GM08714 (cell line): ENCODE results near the gene FRMD4B.

Experiments used
- H3K4me3 ChIP-seq: fragments of 200-500 bp; sonication (Bioruptor generic); 2 replicates; pipeline ENCODE4 v1.5.1; 2014; ENCODE audit warnings: mild to moderate bottlenecking, low read length, inconsistent platforms
- ZNF274 ChIP-seq: IDR thresholded peaks from 2 replicates; pipeline ENCODE4 v1.6.1; 2012; ENCODE audit warnings: mild to moderate bottlenecking, low read depth, low read length

FRMD4B gene

DNA sequence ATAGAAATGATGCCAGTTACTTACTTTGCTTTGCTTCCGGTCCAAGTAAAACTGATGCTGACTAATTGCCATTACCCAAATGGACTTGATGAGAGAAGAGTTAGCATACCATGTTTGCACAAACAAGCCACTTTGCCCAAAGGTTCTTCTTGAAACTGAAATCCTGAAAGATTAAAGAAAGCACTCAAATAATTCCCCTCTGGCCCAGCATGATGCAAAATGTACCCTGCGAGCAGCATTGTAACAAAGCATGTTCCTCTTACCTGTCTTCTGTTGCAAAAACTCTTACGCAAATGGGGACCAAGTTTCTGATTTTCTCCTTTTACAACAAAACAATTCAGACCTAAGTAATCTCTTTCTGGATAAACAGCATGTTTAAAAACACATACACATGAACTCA is 189.0 kb downstream of the FRMD4B start:
- H3K4me3 ChIP-seq = no peak overlapping the region
- TF ChIP-seq ZNF274 = no peak

DNA sequence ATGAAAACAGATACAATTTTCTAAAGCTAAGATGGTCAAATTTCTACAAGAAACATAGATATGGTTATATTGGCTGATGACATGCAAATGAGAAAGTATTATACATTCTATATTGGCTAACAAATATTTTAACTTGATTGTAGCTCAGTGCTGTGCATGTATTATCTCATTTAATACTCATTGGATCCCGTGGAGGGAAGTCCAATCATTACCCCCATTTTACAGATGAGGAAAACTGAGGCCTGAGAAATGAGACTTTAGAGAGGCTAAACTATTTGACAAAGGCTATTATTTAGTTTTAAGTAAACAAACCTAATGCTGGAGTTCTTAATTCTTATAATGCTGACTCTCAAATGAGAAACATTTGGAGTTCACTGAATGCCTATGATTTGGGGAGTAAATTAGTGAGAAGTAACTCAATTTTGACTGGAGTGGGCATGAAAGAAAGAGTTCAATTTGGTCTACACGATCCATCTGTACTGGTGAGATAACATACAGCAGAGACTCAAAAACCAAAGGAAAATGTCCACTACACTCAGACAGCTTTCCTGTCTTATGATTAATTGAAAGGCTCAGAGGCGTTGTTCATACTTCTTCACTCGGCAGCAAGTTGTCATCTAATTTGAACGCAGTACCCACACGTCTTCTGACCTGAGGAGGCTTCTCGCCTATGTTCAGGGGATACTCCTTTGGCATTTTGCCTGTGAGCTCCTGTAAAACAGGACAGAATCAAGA is 191.3 kb downstream of the FRMD4B start:
- no peak overlapping the region for H3K4me3 ChIP-seq
- TF ChIP-seq ZNF274 = no peak

DNA sequence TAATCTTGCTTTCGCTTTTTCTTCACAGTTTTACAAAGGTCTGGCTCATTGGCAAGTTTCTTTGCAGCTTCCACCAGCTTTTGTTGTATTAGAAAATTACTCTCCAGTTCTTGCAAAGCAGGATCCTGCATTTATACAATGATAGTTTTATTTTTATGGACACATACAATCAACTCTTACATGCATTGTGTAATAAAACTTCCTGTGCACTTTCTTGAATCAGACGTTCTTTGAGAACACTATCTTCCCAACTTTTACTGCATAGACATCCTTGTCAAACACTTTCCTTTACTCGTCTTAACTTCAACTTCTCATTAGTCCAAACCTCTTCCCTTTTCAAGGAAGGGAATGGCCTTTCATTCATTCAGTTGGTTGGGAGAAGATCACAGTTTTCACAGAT is 192.1 kb downstream of the FRMD4B start:
- TF ChIP-seq ZNF274 = no peak
- H3K4me3 ChIP-seq = no peak overlapping the region

DNA sequence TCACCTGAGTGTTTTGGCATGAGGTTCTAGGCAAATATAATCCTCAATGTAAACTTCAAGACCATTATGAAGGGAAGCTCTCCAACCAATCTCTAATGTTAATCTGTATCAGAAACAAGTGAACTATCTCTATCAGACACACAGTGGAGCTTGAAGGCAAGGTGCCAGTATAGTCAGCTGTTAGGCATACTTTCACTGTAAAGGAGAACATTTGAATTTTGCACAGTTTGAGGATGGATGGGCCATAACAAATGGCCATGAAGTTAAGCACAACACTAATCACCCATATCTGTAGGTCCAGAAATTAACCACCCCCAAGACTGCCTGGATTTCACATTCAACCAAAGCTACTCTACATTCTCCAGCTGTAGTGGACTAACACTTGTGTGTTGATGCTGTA is 194.4 kb downstream of the FRMD4B start:
- TF ChIP-seq ZNF274 = no peak
- H3K4me3 ChIP-seq = no peak overlapping the region

DNA sequence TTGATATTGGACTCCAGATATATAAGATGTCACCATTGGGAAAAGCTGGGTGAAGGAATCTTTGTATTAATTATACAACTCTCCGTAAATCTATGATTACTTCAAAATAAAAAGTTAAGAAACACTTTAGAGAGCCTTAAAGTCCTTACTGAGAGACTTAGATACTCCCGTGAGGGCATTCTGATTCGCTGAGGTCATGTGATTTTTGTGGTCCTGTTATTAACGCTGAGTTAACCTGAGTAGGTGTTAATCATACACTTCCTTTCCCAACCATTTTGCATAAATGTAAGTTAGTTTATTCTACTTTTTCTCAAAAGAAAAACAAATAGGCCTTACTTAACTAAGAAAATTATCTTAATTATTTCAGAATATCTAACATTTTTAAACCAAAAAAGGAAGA is 196.4 kb downstream of the FRMD4B start:
- no peak for TF ChIP-seq ZNF274
- no peak overlapping the region for H3K4me3 ChIP-seq

DNA sequence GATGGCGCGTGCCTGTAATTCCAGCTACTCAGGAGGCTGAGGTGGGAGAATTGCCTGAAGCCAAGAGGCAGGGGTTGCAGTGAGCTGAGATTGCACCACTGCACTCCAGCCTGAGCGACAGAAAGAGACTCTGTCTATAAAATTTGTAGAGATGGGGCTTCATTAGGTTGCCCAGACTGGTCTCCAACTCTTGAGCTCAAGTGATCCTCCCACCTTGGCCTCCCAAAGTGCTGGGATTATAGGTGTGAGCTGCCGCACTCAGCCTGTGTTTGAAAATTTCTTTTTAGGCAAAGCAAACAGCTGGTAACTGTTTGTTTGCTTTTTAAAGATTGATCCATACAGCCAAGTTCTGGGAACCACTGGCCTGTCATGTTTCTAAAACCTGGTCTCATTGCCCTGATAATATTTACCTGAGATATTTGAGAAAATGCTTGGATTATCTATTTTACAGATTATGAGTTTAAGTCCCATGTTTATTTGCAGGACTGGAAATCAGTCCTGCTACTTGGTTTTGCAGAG is 199.3 kb downstream of the FRMD4B start:
- no peak overlapping the region for H3K4me3 ChIP-seq
- no peak for TF ChIP-seq ZNF274

DNA sequence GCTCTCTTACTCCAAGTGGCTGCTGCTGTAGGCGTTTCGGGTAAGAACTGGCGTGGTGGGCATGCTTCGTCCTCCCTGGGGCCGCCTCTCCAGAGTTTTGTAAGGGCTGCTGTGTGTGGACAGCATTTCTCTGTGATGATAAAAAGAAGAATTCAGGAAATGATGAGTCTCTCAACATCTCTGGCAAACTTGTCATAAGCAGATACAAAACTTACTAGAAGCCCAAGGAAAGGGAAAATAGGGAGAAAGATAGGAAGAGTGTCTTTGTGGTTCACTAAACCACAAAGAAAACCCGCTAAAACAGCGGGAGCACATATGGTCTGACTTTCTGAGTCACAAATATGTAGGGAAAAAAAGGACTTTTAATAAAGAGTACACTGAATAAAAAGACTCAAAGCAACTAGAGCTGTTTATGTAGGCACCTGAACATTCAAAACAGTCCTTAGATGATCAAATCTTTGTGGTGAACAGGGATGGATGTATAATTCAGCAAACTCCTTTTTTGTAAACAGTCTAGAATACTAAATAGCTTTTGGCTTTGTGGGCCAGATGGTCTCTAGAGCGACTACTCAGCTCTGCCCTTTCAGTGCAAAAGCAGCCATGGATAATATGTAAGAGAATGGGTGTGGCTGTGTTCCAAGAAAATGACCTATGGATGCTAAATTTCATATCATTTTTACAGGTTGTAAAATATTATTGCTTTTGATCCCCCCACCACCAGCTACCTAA is 203.1 kb downstream of the FRMD4B start:
- no peak overlapping the region for H3K4me3 ChIP-seq
- no peak for TF ChIP-seq ZNF274

DNA sequence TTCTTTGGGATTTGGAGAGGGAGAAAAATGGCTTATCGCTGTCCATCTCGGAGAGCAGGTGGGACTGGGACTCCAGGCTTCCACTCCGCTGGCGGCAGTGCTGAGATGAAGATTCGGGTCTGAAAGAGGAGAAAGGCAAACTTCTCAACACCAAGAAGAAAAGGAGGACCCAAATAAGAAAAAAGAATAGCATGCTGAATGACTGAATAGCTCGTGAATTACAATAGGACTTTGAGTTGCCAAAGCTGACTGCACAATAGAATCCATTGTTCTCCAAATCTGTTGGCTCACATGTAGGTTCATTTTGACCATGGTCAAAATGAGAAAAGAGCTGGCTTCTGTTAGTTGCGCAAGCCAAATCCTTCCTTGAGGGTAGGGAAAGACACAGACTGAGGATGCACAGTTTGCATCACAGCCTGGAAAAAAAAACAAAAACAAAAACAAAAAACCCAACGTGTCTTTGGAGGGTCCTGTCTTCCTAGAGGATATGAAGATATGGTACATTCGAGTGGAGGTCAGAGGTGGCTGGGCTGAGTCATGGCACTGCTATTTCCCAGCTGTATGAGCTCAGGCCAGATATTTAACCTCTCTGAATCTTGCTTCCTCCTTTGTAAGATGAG is 204.2 kb downstream of the FRMD4B start:
- no peak for TF ChIP-seq ZNF274
- H3K4me3 ChIP-seq = no peak overlapping the region

DNA sequence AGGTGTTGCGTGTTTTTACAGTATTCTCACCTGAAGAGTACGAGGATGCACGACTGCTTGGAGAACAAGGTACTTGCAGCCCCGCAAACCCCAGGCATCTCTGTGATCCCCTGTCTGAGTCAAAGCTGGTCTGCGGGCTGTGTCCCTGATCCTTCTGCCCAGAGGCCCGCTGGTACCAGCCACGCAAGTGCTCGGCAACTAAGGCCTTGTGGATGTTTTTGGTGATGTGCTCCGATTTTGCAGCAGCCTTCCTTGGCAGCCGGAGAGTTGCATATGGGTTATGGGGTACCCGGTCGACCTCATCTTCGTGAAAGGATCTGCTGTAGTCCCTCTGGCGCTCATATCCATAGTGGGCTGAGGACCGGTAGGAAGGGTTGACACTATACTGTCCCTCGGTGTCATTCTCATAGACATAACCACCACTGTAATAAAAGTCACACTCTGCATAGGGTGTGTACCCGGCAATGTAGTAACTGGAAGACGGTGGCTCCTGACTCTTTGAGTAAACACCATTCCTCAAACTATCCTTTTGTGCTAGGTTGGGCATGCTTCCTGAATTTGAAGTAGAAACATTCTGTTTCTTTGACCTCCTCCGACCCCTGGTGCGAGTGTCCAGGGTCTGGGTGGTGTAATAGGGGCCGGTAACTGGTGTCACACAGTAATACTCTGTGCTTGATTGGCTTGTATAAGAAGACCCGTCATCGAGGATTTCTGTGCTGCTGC is 204.9 kb downstream of the FRMD4B start:
- H3K4me3 ChIP-seq = no peak overlapping the region
- TF ChIP-seq ZNF274 = no peak

DNA sequence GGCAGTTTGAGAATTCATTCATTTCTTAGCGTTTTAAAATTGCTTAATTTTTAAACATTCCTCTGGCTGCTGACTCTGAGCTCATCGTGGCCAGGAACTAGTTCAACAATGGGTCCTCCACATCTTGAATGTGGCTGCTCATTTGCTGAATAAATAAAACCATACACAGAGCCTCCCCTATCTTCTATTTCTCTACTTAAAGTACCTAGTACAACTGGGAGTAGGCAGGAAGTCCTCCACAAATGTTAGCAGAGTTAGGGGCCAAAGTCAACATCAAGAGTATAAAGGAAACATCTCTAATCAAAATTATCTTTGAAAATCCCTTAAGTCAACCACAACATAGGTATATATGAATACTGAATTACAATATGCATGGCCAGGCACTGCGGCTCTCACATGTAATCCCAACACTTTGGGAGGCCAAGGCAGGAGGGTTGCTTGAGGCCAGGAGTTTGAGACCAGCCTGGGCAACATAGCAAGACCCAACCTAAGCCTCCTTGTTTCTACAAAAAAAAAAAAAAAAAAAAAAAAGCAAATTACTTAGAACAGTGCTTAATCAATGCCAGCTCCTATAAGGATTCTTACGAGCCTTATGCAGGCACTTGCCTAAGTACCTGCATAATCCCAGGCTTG is 206.0 kb downstream of the FRMD4B start:
- TF ChIP-seq ZNF274 = no peak
- no peak overlapping the region for H3K4me3 ChIP-seq

DNA sequence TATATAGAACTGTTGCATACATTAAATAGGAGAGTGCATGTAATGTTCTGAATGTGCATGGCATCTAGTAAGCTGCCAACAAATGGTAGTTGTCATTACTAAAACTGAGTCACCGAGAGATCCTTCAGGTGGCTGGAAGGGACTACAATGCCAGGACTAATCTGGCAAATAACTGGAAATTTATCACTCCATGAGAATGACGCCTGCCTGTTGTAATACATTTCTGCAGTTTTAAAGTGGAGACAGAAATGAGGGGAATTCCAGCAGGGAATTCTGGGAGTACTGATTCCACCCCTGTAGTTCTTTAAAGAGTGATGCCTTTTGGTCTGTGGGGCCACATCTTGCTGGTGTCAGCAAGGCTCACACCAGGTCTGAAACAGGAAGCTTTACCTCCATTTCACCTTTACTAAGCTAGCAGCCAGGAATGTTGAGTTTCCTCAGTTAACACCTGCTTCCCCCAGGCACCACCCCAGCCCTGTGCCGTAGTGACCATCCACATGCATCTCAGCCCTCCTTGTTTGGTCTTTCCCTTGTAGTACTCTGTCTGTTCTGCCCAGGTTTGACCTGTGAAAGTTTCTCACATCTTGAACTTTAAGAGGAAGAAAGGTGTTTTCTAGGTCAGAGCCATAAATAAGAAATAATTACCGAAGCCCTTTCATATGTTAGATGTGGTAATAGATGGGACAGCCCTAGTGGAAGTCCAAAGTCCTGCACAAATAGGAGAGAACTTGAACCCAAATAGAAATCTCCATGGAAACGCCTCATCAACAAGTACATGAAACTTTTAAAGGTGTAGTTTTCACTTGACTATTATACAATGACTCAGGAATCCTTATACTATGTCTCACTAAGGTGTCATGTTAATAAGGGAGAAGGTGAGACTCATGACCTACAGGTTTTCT is 206.8 kb downstream of the FRMD4B start:
- TF ChIP-seq ZNF274 = no peak

DNA sequence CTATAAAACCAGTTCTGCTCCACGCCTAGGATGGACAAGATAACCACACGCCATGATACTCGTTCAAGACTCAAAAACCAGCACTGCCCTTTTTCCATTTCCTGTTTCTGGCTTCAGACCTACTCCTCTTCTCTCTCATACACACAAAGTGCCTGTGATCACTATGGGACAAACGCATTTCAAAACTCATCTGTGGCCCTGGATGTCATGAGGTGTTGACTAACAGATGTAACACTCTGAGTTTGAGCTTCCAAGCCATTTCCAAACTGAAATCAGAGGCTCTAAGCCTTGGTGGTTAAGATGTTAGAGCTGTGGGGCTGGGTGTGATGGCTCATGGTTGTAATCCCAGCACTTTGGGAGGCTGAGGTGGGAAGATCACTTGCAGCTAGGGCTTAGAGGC is 207.8 kb downstream of the FRMD4B start:
- no peak for TF ChIP-seq ZNF274
- H3K4me3 ChIP-seq = no peak overlapping the region

More for the DNA sequence above, 206.8 kb downstream of the FRMD4B start:
- no peak overlapping the region for H3K4me3 ChIP-seq

DNA sequence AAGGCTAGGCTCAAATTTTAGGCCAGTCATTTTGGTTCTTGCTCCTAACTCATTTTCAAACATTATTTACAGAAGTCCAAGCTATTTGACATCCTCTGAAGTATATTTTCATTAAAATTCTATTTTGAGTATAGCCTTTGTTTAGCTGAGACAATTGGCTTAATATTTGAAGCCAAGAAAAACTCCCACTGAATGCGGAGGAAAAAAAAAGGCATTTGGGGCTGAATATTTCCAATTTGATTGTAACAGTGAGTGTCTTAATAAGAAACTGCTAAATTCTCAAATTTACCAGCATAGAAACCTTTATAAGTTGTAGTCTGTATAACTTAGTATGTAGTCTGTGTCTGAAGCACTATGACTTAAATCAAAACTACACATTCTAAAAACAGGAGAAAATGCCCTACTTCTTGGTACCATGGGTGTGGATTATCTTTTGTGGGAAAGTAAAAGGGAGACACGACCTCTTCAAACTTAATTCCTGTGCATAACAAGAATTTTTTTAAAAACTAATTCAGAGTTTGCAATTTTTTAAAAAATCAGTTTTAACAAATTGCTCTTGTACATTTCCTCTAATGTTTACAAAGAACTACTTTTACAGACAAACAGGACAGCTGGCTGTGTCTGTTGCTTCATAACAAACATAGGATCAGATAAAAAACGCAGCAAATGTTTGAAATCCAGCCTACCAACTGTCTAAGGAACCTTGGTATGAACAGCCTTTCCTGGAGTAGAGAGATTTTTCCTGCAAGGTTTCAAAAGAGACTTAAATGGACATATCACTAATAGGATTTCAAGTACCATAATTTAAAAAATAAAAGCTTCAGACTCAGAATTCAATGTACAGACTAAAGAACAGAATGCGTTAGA is 210.8 kb downstream of the FRMD4B start:
- H3K4me3 ChIP-seq = no peak overlapping the region
- TF ChIP-seq ZNF274 = no peak
